ENCODE results near the gene MIS18BP1.

DNA sequence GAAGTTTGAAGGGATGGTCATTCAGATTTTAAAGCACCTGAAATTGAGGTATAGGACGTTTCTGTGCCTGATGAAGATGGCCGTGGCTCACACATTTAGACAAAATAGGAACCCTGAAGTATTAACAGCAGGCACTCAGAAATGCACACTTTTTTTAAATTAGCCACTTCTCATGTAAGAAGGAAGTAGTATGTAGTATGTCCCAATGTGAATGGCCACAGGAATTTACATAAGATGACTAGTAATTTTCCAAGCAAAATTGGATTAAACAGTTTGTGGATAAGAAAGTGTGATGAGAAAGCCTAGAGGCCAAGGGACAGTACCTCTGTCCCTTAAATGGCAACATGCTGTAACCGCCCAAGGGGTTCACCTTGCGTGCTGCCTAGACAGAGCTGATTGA, 1.8 kb upstream of the MIS18BP1 start:
- TF ChIP-seq EZH2phosphoT487 (IDR thresholded peaks at IDR 0.05; ENCODE audit: low read length): no peak
- TF ChIP-seq, protein P1, sequence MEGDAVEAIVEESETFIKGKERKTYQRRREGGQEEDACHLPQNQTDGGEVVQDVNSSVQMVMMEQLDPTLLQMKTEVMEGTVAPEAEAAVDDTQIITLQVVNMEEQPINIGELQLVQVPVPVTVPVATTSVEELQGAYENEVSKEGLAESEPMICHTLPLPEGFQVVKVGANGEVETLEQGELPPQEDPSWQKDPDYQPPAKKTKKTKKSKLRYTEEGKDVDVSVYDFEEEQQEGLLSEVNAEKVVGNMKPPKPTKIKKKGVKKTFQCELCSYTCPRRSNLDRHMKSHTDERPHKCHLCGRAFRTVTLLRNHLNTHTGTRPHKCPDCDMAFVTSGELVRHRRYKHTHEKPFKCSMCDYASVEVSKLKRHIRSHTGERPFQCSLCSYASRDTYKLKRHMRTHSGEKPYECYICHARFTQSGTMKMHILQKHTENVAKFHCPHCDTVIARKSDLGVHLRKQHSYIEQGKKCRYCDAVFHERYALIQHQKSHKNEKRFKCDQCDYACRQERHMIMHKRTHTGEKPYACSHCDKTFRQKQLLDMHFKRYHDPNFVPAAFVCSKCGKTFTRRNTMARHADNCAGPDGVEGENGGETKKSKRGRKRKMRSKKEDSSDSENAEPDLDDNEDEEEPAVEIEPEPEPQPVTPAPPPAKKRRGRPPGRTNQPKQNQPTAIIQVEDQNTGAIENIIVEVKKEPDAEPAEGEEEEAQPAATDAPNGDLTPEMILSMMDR (IDR thresholded peaks at IDR 0.05; ENCODE audit: low read length): no peak
- TF ChIP-seq EZH2 (optimal IDR thresholded peaks at IDR 0.05; ENCODE audit: low read depth, low read length): no peak
